GM13977 (cell line): ENCODE measurements around the gene WWOX.

Experiments used
- DNase-seq: peaks from one replicate; pipeline ENCODE4 v3.0.0; 2012; ENCODE audit warnings: low spot score
- in situ Hi-C: fragments of 300-500 bp; cut with MboI; formaldehyde crosslinking; loops from one replicate; pipeline ENCODE4 v1.12.0; 2022; ENCODE audit warnings: low sequenced_read_pairs, low pct_unique_long_range_greater_than_20kb, mixed read lengths, inconsistent platforms; ENCODE audit not compliant: unreplicated experiment
- TF ChIP-seq, protein P1 (sequence below): IDR thresholded peaks from 2 replicates; pipeline ENCODE4 v1.5.1; 2012; ENCODE audit warnings: mild to moderate bottlenecking, control low read depth; ENCODE audit not compliant: insufficient read depth; ENCODE audit errors: extremely low read depth, missing control alignments

The WWOX gene

DNA sequence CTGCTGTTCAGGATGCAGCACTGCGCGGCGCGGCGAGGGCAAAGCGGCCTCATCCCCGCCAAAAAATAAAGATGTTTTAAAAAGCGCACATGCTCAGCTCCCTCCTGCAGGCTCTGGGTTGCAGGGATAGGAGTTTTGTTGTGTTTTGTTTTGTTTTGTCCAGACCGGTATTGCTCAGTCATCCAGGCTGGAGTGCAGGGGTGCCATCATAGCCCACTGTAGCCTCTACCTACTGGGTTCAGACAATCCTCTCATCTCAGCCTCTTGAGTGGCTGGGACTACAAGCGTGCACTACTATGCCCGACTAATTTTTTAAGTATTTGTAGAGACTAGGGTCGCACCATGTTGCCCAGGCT is 636 bp downstream of the WWOX start:
- TF ChIP-seq, protein P1, sequence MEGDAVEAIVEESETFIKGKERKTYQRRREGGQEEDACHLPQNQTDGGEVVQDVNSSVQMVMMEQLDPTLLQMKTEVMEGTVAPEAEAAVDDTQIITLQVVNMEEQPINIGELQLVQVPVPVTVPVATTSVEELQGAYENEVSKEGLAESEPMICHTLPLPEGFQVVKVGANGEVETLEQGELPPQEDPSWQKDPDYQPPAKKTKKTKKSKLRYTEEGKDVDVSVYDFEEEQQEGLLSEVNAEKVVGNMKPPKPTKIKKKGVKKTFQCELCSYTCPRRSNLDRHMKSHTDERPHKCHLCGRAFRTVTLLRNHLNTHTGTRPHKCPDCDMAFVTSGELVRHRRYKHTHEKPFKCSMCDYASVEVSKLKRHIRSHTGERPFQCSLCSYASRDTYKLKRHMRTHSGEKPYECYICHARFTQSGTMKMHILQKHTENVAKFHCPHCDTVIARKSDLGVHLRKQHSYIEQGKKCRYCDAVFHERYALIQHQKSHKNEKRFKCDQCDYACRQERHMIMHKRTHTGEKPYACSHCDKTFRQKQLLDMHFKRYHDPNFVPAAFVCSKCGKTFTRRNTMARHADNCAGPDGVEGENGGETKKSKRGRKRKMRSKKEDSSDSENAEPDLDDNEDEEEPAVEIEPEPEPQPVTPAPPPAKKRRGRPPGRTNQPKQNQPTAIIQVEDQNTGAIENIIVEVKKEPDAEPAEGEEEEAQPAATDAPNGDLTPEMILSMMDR = peak; percentile 93
- in situ Hi-C loops = no loop called here
- DNase-seq = peak; percentile 66

DNA sequence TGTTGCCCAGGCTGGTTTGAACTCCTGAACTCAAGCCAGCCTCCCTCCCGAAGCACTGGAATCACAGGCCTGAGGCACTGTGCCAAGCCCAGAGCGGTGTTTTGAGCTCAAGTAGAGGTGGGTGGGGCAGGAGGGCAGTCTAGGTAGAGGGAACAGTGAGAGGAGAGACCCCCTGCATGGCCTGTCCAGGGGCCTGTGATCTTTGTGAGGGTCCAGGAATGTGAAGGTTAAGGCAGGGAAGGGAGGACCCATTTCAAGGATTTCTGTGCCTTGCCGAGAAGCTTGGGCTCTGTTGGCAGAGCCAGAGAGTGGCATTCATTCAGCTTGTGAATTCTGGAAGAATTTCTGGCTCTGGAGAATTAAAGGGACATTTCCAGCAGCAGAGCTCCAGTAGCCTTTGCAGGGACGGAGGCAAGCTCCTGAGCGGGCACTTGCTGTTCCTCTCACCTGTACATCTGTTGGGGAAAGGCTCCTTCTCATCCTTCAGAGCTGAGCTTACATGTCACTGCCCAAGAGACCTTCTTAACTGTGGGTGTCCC is 2.7 kb downstream of the WWOX start:
- in situ Hi-C loops = no loop called here
- TF ChIP-seq, protein P1 = no peak
- no peak for DNase-seq

- DNase-seq = no peak
- in situ Hi-C loops = no loop called here
- TF ChIP-seq, protein P1 = no peak
Observed at GRCh38 chr16:78102865-78103264, 3.4 kb downstream of the WWOX start.

DNA sequence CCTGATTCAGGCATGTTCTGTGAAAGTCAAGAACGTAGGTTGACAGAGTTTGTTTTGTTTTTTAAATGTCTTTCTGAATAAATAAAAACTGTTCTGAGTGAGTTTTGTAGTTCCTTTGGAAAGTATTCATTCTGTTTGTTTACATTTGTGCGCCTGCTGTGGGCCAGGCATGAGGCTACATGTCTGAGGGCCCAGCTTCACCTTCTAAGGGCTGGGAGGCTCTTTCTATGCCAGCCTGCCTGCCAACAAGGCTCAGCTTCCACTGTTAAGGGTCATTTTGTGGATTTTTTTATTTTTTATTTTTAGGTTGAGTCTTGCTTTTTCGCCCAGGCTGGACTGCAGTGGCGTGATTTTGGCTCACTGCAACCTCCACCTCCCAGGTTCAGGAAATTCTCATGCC is 6.1 kb downstream of the WWOX start:
- DNase-seq = no peak
- TF ChIP-seq, protein P1 = no peak
- in situ Hi-C loops = no loop called here

DNA sequence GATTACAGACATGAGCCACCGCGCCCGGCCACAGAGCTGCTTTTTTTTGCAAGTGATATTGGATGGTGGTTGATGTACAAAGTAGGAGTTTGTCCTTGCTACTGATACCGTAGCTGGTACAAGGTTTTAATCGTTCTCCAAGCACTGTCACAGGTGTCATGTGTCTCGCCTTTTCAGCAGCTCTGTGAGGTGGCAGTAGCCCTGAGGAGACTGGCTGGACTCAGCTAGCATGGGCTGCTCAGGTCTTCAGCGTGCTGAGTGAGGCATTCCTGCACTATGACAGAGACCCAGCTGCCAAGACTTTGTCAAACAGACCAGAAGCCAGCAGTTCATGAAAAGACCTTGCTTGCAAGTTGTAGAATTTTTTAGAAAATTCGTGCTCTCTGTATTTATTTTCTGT is 7.2 kb downstream of the WWOX start:
- no peak for DNase-seq
- in situ Hi-C loops = no loop called here
- TF ChIP-seq, protein P1 = no peak

DNA sequence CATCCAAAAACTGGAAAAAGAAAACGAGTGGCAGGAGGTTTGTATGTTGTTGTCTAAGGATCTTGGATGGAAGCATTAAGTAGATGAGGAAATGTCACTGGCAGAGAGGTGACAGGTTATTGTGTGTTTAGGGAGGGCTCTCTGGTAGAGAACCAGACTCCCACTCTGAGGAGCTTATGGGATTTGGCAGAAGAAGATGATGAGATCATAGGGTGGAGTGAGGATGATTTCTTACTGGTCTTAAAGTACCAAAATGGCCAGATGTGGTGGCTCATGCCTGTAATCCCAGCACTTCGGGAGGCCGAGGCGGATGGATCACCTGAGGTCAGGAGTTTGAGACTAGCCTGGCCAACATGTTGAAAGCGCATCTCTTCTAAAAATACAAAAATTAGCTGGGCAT is 9.0 kb downstream of the WWOX start:
- TF ChIP-seq, protein P1 = no peak
- no peak for DNase-seq
- in situ Hi-C loops = no loop called here

DNA sequence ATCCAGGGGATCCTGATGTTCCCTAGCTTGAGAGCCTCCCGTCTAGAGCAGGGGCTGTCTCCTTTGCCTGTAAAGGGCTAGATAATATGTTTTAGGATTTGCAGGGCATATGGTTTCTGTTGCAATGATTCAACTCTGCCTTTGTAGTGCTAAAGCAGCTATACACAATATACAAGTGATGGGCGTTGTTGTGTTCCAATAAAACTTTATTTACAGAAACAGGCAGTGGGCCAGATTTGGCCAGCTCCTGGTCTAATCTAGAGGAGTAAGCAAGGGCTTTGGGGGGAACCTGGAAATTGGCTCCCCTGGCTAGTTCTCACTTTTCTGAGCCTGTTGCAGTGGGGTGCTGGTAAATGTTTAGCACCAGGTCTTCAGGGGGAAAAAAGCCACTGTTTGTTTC is 13.8 kb downstream of the WWOX start:
- in situ Hi-C loops = no loop called here
- no peak for DNase-seq
- TF ChIP-seq, protein P1 = no peak
